PC-9 (cell line): ENCODE data around the gene BBS9. TPM values are rescaled to one million over a fixed set of nuclear protein-coding genes. Genes with fewer than 3 reads are reported as not detected.

Source experiments
- BruUV-seq: library from RNA; stranded (reverse); fragments of 400-500 nt; replicated peaks from 2 replicates; lab custom pipeline; 2021; lab: Mats Ljungman, UMichigan
- CTCF ChIA-PET: fragments of 300-600 bp; sonication (Branson Sonifier 250); formaldehyde crosslinking; loops from one replicate; lab custom pipeline; 2022; ENCODE audit warnings: antibody characterized with exemption; lab: Charles Lee
- POLR2A ChIA-PET: fragments of 300-600 bp; sonication (Branson Sonifier 250); formaldehyde crosslinking; loops from one replicate; lab custom pipeline; 2022; ENCODE audit warnings: antibody characterized with exemption; ENCODE audit not compliant: unreplicated experiment; lab: Charles Lee
- DNase-seq, 2 experiments: peaks; one replicate each; pipeline versions ENCODE4 v3.0.0 to v3.0.0-alpha.2; 2015 to 2022; ENCODE audit warnings: mixed read lengths in 1 of 2
- H2AFZ ChIP-seq: fragments of 200-600 bp; sonication (generic); 2 replicates; pipeline ENCODE4 v1.8.1; 2017; ENCODE audit warnings: antibody characterized with exemption
- H3F3A ChIP-seq: fragments of 200-600 bp; sonication (generic); 2 replicates; pipeline ENCODE4 v1.8.1; 2017; ENCODE audit warnings: antibody characterized with exemption, mild to moderate bottlenecking, low read depth; ENCODE audit not compliant: insufficient read depth
- H3K27ac ChIP-seq: fragments of 200-600 bp; sonication (generic); 2 replicates; pipeline ENCODE4 v1.6.1; 2016; ENCODE audit warnings: mixed run types
- H3K27me3 ChIP-seq: fragments of 200-600 bp; sonication (generic); 2 replicates; pipeline ENCODE4 v1.6.1; 2016; ENCODE audit warnings: low read depth, mixed run types; ENCODE audit not compliant: insufficient read depth
- H3K36me3 ChIP-seq: fragments of 200-600 bp; sonication (generic); 2 replicates; pipeline ENCODE4 v1.6.1; 2016; ENCODE audit warnings: low read depth, mixed run types
- H3K4me1 ChIP-seq: fragments of 200-600 bp; sonication (generic); replicated peaks from 2 replicates; pipeline ENCODE4 v1.6.1; 2016; ENCODE audit warnings: mixed run types; ENCODE audit not compliant: insufficient read depth
- H3K4me2 ChIP-seq: fragments of 200-600 bp; sonication (generic); 2 replicates; pipeline ENCODE4 v1.6.1; 2017; ENCODE audit warnings: mixed run types
- H3K4me3 ChIP-seq: fragments of 200-600 bp; sonication (generic); 2 replicates; pipeline ENCODE4 v1.6.1; 2016; ENCODE audit warnings: mixed run types
- H3K79me2 ChIP-seq: fragments of 200-600 bp; sonication (generic); 2 replicates; pipeline ENCODE4 v1.6.1; 2017; ENCODE audit warnings: low read depth, mixed run types
- H3K9me2 ChIP-seq: fragments of 200-600 bp; sonication (generic); 2 replicates; pipeline ENCODE4 v1.8.1; 2017; ENCODE audit warnings: mild to moderate bottlenecking; ENCODE audit not compliant: insufficient read depth
- H3K9me3 ChIP-seq: fragments of 200-600 bp; sonication (generic); 2 replicates; pipeline ENCODE4 v1.8.1; 2016; ENCODE audit warnings: low read depth; ENCODE audit not compliant: insufficient read depth
- H4K20me1 ChIP-seq: fragments of 200-600 bp; sonication (generic); 2 replicates; pipeline ENCODE4 v1.8.1; 2017; ENCODE audit not compliant: insufficient read depth
- EZH2 ChIP-seq: fragments of 200-600 bp; sonication (generic); IDR thresholded peaks from 2 replicates; pipeline ENCODE4 v1.8.0; 2017; ENCODE audit warnings: antibody characterized with exemption, low read depth
- intact Hi-C: fragments of 100-400 bp; cut with micrococcal nuclease; formaldehyde crosslinking; loops from one replicate; pipeline ENCODE4 v1.10.0; 2022; ENCODE audit not compliant: unreplicated experiment
- total RNA-seq: library from RNA; stranded (reverse); gene quantifications from 2 replicates; pipeline ENCODE4 v1.2.3, GENCODE V29; 2021
- TF ChIP-seq, protein P1 (sequence below): fragments of 200-600 bp; sonication (generic); conservative IDR thresholded peaks from 2 replicates; pipeline ENCODE4 v1.6.1; 2017; ENCODE audit warnings: mixed run types, antibody characterized with exemption, mild to moderate bottlenecking, moderate library complexity

BBS9 gene
- total RNA-seq, 1 experiment from 2014 or later = 12.4 TPM

DNA sequence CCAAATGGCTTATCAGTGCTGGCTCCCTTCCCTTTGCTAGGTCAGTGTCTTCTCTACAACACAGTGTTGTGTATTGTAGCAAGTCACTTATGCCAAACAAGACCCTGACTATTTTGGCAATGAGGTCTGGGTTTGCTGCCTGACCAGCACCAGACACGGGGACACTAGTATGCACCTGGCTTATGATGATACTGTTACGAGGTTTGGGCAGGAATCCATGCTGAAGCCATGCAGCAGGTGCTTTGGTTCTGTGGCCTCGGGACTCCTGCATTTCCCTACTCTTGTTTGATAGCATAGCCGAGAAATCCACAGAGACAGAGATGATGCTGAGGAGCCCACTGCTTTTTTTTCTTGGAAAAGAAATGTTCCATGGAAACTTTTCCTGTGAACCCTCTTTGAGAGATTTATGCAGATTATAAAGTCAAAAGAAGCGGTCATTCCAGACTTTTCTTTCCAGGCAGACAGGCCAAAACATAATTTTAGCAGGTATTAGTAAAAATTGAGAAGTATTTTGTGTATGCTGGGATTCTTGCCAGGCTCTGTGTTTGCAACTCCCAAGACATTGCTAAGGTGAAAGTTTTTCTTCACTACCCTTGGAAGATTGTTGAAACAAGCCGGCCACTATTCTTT lies 291.1 kb downstream of the BBS9 start:
- no peak for DNase-seq
- H3K27me3 ChIP-seq = no peaks in the 10 kb centered on the region
- H3K79me2 ChIP-seq = no peaks in the 10 kb centered on the region
- no peaks in the 10 kb centered on the region for H3F3A ChIP-seq
- H3K9me3 ChIP-seq = no peaks in the 10 kb centered on the region
- no peak overlapping the region for H3K4me3 ChIP-seq
- H3K4me2 ChIP-seq = no peak overlapping the region
- H3K9me2 ChIP-seq = no peaks in the 10 kb centered on the region; the same call in 1 of the 2 replicates
- no peaks in the 10 kb centered on the region for H4K20me1 ChIP-seq
- BruUV-seq = no TSS peak
- ChIA-PET POLR2A (no interaction called here), CTCF (no interaction called here)
- H3K27ac ChIP-seq = no peak overlapping the region
- H3K4me1 ChIP-seq = no peaks in the 10 kb centered on the region
- no peaks in the 10 kb centered on the region for H3K36me3 ChIP-seq
- no peak overlapping the region for H2AFZ ChIP-seq
- intact Hi-C loops = no loop called here
- TF ChIP-seq, protein P1, sequence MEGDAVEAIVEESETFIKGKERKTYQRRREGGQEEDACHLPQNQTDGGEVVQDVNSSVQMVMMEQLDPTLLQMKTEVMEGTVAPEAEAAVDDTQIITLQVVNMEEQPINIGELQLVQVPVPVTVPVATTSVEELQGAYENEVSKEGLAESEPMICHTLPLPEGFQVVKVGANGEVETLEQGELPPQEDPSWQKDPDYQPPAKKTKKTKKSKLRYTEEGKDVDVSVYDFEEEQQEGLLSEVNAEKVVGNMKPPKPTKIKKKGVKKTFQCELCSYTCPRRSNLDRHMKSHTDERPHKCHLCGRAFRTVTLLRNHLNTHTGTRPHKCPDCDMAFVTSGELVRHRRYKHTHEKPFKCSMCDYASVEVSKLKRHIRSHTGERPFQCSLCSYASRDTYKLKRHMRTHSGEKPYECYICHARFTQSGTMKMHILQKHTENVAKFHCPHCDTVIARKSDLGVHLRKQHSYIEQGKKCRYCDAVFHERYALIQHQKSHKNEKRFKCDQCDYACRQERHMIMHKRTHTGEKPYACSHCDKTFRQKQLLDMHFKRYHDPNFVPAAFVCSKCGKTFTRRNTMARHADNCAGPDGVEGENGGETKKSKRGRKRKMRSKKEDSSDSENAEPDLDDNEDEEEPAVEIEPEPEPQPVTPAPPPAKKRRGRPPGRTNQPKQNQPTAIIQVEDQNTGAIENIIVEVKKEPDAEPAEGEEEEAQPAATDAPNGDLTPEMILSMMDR = no peak
- TF ChIP-seq EZH2 = no peak

DNA sequence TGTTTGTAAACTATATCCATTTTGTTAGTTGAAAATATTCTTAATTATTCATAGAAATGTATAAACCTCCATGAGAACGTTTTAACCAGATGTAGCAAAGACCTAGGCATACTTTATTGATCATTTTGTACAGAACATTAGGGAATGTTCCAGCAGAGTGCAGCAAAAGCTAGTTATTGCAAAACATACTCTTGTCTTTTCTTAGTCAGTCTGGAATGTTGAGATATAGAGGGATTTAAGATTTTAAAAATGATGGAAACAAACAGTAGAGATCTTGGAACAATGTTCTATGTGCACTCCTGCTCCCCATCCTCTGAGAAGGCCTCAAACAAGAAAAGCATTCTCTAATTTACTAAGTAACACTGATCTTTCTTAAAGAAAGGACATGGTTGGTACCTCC lies 292.1 kb downstream of the BBS9 start:
- TF ChIP-seq EZH2 = no peak
- intact Hi-C loops = no loop called here

GRCh38 chr7:33422141-33422540 lies 292.8 kb downstream of the BBS9 start:
- Histone ChIP-seq H3K27ac (no peak overlapping the region), H3K79me2 (no peaks in the 10 kb centered on the region), H3K4me1 (no peaks in the 10 kb centered on the region), H3K9me3 (no peaks in the 10 kb centered on the region), H3K36me3 (no peaks in the 10 kb centered on the region), H3K4me2 (no peak overlapping the region), H3K27me3 (no peaks in the 10 kb centered on the region), H2AFZ (no peak overlapping the region), H3K9me2 (no peaks in the 10 kb centered on the region; the same call in 1 of the 2 replicates), H4K20me1 (no peaks in the 10 kb centered on the region), H3F3A (no peaks in the 10 kb centered on the region), H3K4me3 (no peak overlapping the region)
- POLR2A ChIA-PET = no interaction called here
- CTCF ChIA-PET = no interaction called here
- BruUV-seq = no TSS peak
- intact Hi-C loops = no loop called here
- TF ChIP-seq, protein P1 = no peak
- TF ChIP-seq EZH2 = no peak
- no peak for DNase-seq

More for the DNA sequence above, 292.1 kb downstream of the BBS9 start:
- Histone ChIP-seq H3K4me2 (no peak overlapping the region), H3K27ac (no peak overlapping the region), H3K79me2 (no peaks in the 10 kb centered on the region), H3K27me3 (no peaks in the 10 kb centered on the region), H3K9me2 (no peaks in the 10 kb centered on the region; the same call in 1 of the 2 replicates), H3K4me3 (no peak overlapping the region), H3K36me3 (no peaks in the 10 kb centered on the region), H3K4me1 (no peaks in the 10 kb centered on the region), H3K9me3 (no peaks in the 10 kb centered on the region), H3F3A (no peaks in the 10 kb centered on the region), H4K20me1 (no peaks in the 10 kb centered on the region), H2AFZ (no peak overlapping the region)
- CTCF ChIA-PET = no interaction called here
- POLR2A ChIA-PET = no interaction called here
- no TSS peak for BruUV-seq
- no peak for DNase-seq
